WERI-Rb-1 (cell line): ENCODE measurements around the gene UBASH3A.
A peak's percentile ranks its signal among the peaks of the same experiment; 100 is the strongest.

ENCODE experiments used
- DNase-seq: peaks from one replicate; pipeline ENCODE4 v3.0.0-alpha.2; 2020
- H3K27ac ChIP-seq: fragments of 250-450 bp; sonication (Bioruptor Pico); 2 replicates; pipeline ENCODE4 v1.5.1; 2020; ENCODE audit warnings: mild to moderate bottlenecking, moderate library complexity
- H3K27me3 ChIP-seq: fragments of 250-450 bp; sonication (Bioruptor Pico); 2 replicates; pipeline ENCODE4 v1.5.1; 2021; ENCODE audit warnings: mild to moderate bottlenecking, low read depth, moderate library complexity; ENCODE audit not compliant: insufficient read depth, severe bottlenecking
- H3K36me3 ChIP-seq: fragments of 250-450 bp; sonication (Bioruptor Pico); 2 replicates; pipeline ENCODE4 v1.5.1; 2020; ENCODE audit warnings: mild to moderate bottlenecking, moderate library complexity
- H3K4me3 ChIP-seq: 2 replicates; pipeline ENCODE4 v1.5.1; 2011; ENCODE audit warnings: low read depth, mild to moderate bottlenecking, control low read depth, low read length
- H3K9me3 ChIP-seq: fragments of 250-450 bp; sonication (Bioruptor Pico); 2 replicates; pipeline ENCODE4 v1.5.1; 2021; ENCODE audit warnings: mild to moderate bottlenecking, moderate library complexity; ENCODE audit not compliant: severe bottlenecking
- TF ChIP-seq, protein P1 (sequence below): IDR thresholded peaks from 2 replicates; pipeline ENCODE4 v1.5.1; 2011; ENCODE audit warnings: low read depth, mild to moderate bottlenecking, control low read depth, inconsistent platforms, low read length

Gene UBASH3A

DNA sequence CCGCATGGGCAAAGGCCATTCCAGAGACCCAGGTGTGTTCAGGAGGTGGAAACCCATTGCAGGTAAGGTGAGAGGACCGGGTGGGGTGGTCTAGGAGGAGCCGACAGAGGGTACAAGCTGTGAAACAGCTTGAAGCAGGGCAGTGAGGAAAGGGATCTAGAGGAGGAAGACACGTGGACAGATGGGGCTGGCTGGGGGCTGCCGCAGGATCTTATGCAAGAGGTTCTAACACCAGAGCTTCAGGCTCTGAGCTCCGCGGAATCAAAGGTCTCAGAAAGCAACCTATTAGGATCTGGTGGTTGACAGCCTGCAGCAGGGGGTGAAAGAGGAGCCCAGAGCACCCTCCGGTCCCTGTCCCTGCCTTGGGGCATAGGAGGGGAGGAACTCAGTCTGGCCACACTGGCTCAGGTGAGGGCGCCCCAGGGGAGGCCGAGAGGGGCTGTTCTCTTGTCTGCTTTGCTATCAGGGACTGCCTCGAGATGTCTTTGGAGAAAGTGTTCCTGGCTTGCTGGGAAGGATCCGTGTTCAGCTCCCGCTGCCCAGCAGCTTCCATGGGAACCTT is 39.3 kb upstream of the UBASH3A start:
- TF ChIP-seq, protein P1, sequence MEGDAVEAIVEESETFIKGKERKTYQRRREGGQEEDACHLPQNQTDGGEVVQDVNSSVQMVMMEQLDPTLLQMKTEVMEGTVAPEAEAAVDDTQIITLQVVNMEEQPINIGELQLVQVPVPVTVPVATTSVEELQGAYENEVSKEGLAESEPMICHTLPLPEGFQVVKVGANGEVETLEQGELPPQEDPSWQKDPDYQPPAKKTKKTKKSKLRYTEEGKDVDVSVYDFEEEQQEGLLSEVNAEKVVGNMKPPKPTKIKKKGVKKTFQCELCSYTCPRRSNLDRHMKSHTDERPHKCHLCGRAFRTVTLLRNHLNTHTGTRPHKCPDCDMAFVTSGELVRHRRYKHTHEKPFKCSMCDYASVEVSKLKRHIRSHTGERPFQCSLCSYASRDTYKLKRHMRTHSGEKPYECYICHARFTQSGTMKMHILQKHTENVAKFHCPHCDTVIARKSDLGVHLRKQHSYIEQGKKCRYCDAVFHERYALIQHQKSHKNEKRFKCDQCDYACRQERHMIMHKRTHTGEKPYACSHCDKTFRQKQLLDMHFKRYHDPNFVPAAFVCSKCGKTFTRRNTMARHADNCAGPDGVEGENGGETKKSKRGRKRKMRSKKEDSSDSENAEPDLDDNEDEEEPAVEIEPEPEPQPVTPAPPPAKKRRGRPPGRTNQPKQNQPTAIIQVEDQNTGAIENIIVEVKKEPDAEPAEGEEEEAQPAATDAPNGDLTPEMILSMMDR: no peak
- Histone ChIP-seq H3K4me3 (peak overlapping the region; percentile 44), H3K27me3 (no peaks in the 10 kb centered on the region), H3K36me3 (no peaks in the 10 kb centered on the region), H3K9me3 (peaks cover 7% of the 10 kb centered on the region), H3K27ac (peak overlapping the region; percentile 98)
- DNase-seq: peak; percentile 80

- Histone ChIP-seq H3K27me3 (no peaks in the 10 kb centered on the region), H3K9me3 (no peaks in the 10 kb centered on the region), H3K36me3 (no peaks in the 10 kb centered on the region), H3K27ac (peak overlapping the region; percentile 98), H3K4me3 (peak overlapping the region; percentile 44)
- DNase-seq: no peak
- TF ChIP-seq, protein P1: no peak
Observed at GRCh38 chr21:42365770-42366169, 37.9 kb upstream of the UBASH3A start.

- peak; percentile 88 for DNase-seq
- H3K27ac ChIP-seq: peak within 1 kb of the TSS; percentile 98
- H3K27me3 ChIP-seq: no peaks in the 10 kb centered on the region
- H3K4me3 ChIP-seq: peak within 1 kb of the TSS; percentile 44
- no peaks in the 10 kb centered on the region for H3K36me3 ChIP-seq
- H3K9me3 ChIP-seq: no peaks in the 10 kb centered on the region
- TF ChIP-seq, protein P1: no peak
Observed at GRCh38 chr21:42366292-42367010, 37.3 kb upstream of the UBASH3A start, which contains the start of gene TFF1. TSS of gene TFF1 (minus strand) at chr21:42366535. CDS start at chr21:42366495, 40 bp downstream.

- peak overlapping the region; percentile 21 for H3K4me3 ChIP-seq
- H3K27ac ChIP-seq: peak overlapping the region; percentile 98
- TF ChIP-seq, protein P1: 0 out of 2 replicates have a peak, but pooled peaks have one; percentile 15
- H3K27me3 ChIP-seq: no peaks in the 10 kb centered on the region
- no peaks in the 10 kb centered on the region for H3K9me3 ChIP-seq
- H3K36me3 ChIP-seq: no peaks in the 10 kb centered on the region
- no peak for DNase-seq
Observed at GRCh38 chr21:42367367-42368165, 36.1 kb upstream of the UBASH3A start.

DNA sequence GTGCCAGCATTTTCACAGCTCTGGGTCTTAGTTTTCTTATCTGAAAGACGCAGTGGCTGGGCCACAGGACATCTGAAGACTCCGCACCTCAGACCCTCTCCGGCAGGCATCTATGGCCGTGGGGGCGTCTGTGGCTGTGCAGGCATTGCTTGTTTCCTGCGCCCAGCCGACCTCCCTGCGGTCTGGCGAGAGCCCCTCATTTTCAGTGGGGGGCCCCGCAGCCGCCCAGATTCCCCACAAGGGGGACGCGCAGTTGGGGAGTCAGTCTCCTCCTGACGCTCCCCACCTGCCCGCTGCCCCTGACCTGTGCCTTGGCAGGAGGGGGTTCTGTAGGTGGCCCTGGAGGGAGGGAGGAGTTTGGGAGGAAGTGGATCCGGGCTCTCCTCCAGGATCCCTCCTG is 33.9 kb upstream of the UBASH3A start:
- no peak overlapping the region for H3K27ac ChIP-seq

More for the DNA sequence above, 33.9 kb upstream of the UBASH3A start:
- Histone ChIP-seq H3K9me3 (no peaks in the 10 kb centered on the region), H3K4me3 (no peak overlapping the region), H3K27me3 (no peaks in the 10 kb centered on the region), H3K36me3 (no peaks in the 10 kb centered on the region)
- no peak for DNase-seq
- TF ChIP-seq, protein P1: 0 out of 2 replicates have a peak, but pooled peaks have one; percentile 15
